HG03558 (cell line): Measurements from ENCODE around the gene KLHL18.
"Not testable (repeated sequence)": the region's sequence is repeated elsewhere in the genome, so short reads cannot be mapped to it uniquely, and the experiment has no call there.

Source experiments
- ATAC-seq: cut with Tn5 transposase; IDR thresholded peaks from one replicate; pipeline ENCODE4 v1.9.1; 2021; ENCODE audit warnings: moderate number of reproducible peaks; ENCODE audit not compliant: unreplicated experiment; ENCODE audit errors: extremely low read depth

KLHL18 gene

DNA sequence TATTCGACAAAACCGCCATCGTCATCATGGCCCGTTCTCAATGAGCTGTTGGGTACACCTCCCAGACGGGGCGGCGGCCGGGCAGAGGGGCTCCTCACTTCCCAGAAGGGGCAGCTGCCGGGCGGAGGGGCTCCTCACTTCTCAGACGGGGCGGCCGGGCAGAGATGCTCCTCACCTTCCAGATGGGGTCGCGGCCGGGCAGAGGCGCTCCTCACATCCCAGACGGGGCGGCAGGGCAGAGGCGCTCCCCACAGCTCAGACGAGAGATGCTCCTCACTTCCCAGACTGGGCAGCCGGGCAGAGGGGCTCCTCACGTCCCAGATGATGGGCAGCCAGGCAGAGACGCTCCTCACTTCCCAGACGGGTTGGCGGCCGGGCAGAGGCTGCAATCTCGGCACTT is 26.5 kb downstream of the KLHL18 start:
- not testable (repeated sequence) for ATAC-seq

DNA sequence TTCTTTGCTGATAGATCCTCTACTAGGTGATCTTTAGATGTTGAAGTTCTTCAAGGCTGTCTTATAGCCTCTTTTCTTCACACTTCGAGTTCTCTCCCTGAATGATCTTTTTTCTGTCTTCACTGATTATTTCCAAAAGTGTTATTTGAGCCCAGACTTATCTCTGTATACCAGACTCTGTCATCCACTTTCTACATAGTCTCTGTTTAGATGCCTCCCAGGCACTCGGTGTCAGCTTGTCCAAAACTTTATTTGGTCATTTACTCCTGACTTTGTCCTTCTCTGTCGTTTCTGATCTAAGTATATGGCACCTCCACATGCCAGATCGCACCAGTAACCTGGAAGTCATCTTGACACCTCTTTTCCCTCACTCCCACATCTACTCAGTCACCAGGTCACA is 27.6 kb downstream of the KLHL18 start:
- ATAC-seq, result no peak

DNA sequence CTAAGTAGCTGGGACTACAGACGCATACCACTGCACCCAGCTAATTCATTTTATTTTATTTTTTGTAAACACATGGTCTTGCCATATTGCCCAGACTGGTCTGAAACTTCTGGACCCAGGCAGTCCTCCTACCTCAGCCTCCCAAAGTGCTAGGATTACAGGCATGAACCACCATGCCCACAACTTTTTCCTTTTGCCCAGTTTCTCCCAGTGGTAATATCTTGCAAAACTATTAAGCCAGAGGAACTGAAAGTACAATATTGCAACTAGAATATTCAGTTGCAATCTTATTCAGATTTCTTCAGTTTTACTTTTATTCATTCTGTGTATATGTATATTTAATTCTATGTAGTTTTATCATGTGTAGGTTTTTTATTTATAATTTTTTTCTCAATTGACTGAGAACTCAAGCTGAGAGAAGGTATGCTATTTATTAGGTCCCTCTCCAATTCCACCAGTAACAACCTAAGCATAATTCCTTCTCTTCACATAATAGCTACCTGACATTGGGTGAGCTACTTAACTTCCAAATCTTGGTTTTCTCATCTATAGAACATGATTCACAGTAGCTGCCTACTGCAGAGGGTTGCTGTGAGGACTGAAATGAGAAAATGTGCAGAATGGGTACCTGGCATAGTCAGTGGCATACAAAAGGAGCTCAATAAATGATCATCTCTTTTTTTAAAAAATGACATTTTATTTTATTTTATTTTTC is 30.8 kb downstream of the KLHL18 start:
- ATAC-seq, result no peak

DNA sequence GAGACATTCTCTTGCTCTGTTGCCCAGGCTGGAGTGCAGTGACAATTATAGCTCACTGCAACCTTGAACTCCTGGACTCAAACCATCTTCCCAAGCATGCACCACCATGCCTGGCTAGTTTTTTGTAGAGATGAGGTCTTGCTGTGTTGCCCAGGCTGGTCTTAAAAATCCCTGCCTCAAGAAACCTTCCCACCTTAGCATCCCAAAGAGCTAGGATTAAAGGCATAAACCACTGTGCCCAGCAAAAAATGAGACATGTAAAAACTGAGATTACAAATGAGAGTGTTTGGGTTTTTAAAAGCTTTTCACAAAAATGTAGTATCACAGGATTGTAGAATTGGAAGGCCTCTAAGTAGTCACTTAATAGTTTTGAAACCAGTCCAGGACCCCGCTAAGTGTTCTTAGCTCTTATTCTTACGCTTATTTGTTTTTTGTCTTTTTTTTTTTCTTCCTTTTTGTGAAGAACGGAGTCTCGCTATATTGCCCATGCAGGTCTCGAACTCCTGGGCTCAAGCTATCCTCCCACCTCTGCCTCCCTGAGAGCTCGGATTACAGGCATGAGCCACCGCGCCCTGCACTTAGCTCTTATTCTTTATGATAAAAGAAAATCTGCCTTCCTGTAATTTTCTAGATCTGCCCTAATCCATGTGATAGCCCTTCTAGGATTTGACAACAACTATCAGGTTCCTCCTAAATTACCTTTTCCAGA is 31.5 kb downstream of the KLHL18 start:
- no peak for ATAC-seq

DNA sequence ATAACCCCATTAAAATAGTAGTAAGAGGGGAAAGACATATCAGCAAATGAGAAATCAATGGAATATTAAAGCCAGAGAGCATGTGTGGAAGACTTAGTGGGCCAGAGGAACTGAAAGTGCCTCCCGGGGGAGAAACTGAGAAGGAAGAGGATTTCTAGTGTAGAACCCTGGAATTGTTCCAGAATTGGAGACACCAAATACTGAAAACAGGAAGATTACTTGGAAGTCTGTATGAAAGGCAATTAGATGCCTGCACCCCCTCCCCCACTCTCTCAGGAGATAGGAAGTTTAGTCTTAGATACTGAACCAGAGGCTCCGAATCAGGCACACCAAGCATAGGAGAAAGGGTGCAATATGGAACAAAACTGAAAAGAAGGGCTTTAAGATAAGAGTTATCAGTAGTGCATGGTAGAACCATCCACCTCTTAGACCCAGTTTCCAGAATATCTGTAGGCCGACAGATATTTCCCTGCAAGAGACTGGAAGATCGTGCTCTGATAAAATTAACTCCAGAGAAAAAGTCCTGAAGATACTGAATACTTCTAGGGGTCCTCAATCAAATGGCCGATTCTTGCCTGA is 32.4 kb downstream of the KLHL18 start:
- no peak for ATAC-seq

DNA sequence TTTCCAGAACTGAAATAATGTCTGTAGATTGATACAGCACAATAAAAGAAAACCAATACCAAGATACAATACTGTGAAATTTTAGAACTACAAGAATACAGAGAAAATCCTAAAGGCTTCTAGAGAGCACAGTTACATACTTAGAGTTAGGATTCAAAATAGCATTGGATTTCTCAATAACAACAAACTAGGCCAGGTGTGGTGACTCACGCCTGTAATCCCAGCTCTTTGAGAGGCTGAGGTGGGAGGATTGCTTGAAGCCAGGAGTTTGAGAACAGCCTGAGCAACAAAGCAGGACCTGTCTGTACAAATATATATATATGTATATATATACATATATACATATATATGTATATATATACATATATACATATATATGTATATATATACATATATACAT is 33.4 kb downstream of the KLHL18 start:
- ATAC-seq, result not testable (repeated sequence)

DNA sequence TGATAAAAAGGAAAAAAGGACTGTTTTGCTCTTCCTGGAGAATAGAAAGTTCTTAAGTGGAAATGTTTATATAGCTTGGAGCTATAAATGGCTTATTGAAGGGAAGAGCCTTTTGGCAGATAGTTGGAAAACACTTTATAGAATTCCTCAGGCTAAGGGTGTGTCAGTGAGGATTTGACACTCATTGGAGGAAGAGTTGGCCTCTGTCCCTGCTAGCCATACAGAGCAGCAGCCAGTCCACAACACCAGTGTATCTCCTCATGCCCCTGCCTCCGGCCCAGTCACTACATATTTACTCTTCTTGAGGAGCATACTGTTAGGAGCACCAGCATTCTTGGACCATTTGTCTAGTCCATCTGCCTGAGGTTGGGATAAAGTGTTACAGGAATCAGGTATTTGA is 36.2 kb downstream of the KLHL18 start:
- no peak for ATAC-seq

DNA sequence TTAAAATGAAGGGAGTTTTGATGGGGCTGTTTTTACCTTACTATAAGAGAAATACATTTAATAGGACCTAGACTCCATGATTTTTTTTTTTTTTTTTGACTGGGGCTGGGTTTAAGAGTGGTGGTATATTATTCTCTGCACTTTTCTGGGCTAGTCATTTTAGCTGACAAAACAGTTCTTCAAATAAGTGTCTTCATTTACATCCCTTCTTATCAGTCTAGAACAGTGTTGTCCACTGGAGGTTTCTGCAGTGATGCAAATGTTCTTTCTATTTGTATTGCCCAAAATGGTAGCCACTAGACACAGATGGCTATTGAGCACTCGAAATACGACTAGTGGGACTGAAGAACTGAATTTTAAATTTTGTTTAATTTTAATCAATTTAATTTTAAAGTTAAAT is 37.2 kb downstream of the KLHL18 start:
- ATAC-seq, result no peak

DNA sequence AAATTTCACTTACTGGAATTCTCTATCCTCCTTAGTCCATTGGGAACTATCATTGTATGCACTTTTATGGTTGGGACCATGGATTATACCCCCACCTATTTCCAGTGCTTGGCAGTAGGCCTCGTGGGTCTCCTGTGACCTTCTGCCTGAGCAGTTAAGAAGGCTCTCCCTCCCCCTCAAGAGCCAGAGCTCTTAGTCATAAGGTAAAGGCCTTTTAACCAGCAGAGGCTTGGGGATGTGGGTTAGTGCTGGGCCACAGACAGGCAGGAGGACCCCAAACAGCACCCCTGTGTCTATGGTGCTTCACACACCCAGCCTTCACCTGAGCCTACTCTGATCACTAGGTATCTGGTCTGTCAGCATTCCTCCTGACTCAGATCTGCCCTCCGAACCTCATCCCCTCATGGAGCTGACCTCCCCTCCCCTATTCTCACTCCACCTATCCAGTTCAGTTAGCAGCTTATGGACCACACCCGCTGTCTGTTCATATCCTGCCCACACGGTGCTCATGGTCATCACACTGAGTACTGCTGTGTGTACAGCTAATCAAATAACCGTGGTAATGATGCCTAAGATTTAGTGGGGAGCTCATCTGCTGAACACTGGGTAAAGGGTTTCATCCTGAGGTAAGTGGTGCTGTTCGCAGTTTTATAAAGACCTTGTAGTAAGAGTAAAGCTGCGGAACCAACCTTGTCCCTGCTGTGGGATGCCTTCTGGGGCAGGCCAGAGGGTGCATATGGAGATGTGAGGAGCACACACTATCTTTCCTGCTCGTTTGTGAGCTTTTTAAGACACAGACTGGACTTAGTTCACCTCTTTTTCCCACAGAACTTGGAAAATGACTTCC is 40.9 kb downstream of the KLHL18 start:
- no peak for ATAC-seq

DNA sequence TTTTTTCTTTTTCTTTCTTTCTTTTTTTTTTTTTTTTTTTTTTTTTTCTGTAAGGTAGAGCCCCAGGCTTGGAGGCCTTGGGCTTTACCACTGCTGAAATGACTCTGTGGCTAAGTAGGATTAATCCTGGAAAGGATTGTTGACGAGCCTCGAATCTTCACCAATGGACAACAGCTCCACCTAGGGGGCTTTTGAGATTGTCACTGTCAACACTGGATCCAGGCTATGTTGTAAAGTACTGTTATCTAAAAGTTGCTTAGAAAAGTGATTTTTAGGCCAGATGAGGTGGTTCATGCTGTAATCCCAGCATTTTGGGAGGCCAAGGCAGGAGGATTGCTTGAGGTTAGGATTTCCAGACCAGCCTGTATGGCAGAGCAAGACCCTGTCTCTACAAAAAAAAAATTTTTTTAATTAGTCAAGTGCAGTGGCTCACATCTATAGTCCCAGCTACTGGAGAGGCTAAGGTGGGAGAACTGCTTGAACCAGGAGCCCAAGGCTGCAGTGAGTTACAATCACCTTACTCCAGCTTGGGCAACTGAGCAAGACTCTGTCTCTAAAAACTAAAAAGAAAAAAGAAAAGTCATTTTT is 41.6 kb downstream of the KLHL18 start:
- no peak for ATAC-seq

DNA sequence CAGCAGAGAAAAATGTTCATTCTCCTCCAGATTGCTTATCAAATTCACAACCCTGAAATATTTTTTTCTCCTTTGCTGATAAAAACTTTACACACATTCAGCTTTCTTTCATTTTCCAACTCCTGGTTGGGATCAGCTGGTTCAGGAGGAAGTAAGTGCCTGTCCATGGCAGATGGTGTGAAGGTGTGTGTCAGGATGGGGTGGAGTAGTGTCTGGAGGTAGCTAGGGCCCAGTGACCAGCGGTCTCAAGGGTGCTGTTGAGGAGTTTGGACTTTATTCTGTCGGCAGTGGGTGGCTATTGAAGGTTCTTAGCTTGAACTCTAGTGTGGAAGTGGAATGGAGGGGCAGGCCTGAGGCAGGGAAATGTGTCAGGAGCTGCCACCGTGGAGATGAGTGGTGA is 51.2 kb downstream of the KLHL18 start:
- ATAC-seq, result no peak

DNA sequence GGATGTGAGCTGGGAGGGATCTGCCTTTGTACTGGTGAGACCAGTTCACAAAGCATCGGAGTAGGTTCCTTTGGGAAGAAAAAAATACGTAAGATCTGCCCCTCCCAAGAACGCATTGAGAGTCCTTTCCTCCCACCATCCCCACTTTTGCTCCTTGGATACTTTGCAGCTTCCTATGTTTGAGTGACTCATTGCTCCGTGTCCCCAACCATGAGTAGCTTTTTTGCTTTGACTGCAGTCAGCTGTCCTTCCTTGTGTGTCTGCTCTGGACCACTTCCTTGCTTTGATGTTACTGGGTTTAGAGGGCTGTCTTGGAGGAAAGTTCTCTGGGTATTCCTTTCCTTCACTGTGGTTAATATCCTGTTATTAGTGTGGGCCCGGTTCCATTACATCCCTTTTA is 54.9 kb downstream of the KLHL18 start:
- no peak for ATAC-seq

DNA sequence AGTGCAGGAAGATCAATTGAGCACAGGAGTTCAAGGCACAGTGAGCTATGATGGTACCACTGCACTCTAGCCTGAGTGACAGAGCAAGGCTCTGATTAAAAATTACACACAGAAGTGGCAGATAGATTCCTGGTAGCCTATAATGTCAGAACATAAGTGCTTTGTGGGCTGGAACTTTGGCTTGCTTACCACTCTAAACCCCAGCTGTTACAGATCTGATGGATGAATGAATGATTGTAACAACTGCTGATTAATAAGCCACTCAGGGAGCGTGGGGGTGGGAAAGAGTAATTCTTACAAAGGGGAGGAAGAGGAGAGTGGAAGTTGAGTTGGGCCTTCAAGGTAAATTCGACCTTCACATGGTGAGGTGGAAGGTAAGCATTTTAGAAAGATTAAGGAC is 57.2 kb downstream of the KLHL18 start:
- ATAC-seq, result no peak

DNA sequence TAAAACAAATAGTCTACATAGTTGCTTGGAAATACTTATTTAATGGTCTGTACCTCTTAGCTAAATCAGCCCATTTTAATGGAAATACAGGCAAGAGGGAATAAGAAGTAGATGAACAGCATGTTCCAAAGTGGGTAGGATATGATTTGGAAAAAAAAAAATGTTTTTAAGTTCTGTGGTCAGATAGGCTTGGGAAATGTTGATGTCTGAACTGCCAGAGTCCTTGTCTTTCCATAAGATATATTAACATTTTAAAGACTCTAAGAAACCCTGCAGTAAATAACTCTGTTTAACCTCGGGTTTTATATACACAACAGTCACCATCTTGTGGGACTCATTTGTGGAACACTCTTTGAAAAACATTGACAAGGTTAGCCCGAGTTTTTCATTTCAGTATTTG is 58.1 kb downstream of the KLHL18 start:
- no peak for ATAC-seq

DNA sequence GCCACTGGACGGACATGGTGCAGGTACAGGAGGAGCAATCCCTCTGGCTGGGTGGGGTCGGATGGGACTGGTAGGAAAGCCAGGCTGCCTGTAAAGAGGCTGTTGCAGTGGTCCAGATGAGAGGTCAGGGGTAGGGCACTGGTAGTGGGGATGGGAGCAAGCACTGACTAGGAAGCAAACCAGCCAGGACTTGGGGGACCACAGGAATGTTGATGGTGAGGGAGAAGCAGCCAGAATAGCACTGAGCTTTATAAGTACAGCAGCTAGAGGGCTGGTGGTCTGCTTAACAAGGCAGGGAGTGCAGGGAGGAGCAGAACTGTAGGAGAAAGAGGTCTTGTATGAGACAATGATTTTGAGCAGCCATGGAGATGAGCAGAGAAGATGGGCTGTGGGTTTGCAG is 59.4 kb downstream of the KLHL18 start:
- ATAC-seq, result no peak

DNA sequence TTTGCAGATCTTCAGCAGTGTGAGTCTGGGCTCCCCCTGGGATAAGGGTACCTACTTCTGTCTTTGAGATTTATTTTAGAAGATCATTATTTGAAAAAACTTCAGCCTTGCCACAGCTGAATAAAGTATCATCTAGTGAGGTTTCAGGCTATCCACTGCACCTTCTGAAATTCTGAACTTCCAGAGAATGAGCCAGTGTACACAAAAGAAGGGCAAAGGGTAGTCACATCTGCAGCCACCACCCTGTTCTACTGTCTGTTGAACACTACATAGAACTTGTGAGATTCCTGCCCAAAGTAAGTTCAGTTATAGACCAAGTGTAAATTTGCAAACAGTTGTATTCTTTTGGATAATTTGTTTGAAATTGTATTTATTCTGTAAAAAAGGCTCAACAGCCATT is 60.1 kb downstream of the KLHL18 start:
- no peak for ATAC-seq

DNA sequence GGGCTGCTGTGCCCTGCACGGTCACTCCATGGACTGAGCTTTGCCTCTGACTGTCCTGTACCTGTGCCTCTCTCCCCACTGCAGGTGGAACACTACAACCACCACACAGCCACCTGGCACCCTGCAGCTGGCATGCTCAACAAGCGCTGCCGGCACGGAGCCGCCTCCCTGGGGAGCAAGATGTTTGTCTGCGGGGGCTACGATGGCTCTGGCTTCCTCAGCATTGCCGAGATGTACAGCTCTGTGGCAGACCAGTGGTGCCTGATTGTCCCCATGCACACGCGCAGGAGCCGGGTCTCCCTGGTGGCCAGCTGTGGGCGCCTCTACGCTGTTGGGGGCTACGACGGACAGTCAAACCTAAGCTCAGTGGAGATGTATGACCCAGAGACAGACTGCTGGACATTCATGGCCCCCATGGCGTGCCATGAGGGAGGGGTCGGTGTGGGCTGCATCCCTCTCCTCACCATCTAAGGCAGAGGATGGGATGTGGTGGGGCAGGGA is 60.8 kb downstream of the KLHL18 start:
- ATAC-seq, result no peak

DNA sequence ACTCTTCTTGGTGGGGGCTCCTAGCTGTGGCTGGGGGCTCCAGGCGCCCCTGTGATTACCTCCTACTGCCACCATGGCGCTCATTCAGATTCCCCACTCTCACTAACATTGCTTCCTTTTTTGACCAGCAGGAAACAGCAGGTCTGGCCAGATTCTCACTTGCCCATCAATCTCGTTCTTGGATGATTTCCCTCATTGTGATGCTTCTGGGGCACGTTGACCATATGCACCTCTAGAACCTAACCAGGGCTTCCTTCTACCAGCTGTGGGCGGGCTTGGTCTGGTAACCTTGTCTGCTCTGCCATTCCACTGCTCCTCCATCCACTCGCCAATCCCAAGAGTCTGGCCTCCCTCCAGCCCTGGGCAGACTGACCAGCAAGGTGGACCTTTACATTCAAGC is 62.2 kb downstream of the KLHL18 start:
- ATAC-seq, result no peak

DNA sequence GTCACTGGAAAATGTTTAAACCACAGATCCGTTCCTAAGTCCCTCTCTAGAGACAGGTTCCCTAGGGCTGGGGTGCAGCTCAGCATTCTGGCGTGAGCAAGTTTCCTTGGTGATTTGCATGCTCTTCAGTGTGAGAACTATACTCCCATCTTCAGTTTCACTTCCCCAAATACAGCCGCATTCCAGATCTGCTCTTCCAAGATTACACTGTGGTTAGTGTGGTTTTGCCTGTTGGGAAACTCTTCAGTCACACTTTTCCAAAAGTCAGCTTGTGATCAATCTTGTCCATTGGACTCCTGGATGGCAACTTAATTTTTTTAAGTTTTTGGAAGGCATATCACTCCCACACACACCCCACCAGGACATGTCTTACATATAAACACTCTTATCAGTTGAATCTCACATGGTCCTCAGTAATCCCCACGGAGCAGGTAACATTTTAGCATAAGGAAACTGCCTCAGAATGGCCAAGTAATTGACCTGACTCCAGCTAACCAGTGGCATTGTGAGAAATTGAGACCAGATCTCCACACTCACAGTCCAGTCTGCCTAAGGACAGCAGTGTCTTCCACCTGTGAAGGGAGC is 64.6 kb downstream of the KLHL18 start:
- no peak for ATAC-seq
